Central memory CD8-positive, alpha-beta T cell (primary cell): ENCODE results near the gene FAM131B.

Source experiments
- ATAC-seq: fragments of 150-1000 bp; cut with Tn5 transposase; replicated peaks from 2 replicates; pipeline ENCODE4 v1.10.0; 2022; ENCODE audit warnings: mild to moderate bottlenecking, moderate FRiP score, moderate number of reproducible peaks; ENCODE audit not compliant: poor library complexity, severe bottlenecking; ENCODE audit errors: extremely low read depth
- DNase-seq, 2 donors: peaks; one replicate each; pipeline ENCODE4 v3.0.0; 2021; ENCODE audit warnings: low spot score in 2 of 2
- H3K27ac Mint-ChIP-seq: one replicate; pipeline ENCODE4 v1.8.0; 2022; ENCODE audit warnings: low read depth, mild to moderate bottlenecking, moderate library complexity, mixed read lengths
- H3K27me3 Mint-ChIP-seq: one replicate; pipeline ENCODE4 v1.8.0; 2022; ENCODE audit warnings: mixed read lengths
- H3K36me3 Mint-ChIP-seq: one replicate; pipeline ENCODE4 v1.8.0; 2022; ENCODE audit warnings: mild to moderate bottlenecking, moderate library complexity, mixed read lengths; ENCODE audit not compliant: insufficient read depth
- H3K4me1 Mint-ChIP-seq: one replicate; pipeline ENCODE4 v1.8.0; 2022; ENCODE audit warnings: mixed read lengths
- H3K4me3 Mint-ChIP-seq: one replicate; pipeline ENCODE4 v1.8.0; 2022; ENCODE audit warnings: mild to moderate bottlenecking, moderate library complexity, mixed read lengths
- H3K9me3 Mint-ChIP-seq: one replicate; pipeline ENCODE4 v1.8.0; 2022; ENCODE audit warnings: mixed read lengths

Gene FAM131B

GRCh38 chr7:143331179-143331801 is 31.2 kb downstream of the FAM131B start:
- Mint-ChIP-seq H3K4me1 (peaks cover 2% of the 10 kb centered on the region), H3K4me3 (no peak overlapping the region), H3K27ac (peak overlapping the region; percentile 36), H3K9me3 (no peaks in the 10 kb centered on the region), H3K36me3 (peaks cover 3% of the 10 kb centered on the region), H3K27me3 (peaks cover 7% of the 10 kb centered on the region)
- ATAC-seq (no peak), DNase-seq (no peak)

- H3K4me1 Mint-ChIP-seq = peaks cover 16% of the 10 kb centered on the region
- H3K9me3 Mint-ChIP-seq = no peaks in the 10 kb centered on the region
- H3K27me3 Mint-ChIP-seq = no peaks in the 10 kb centered on the region
- peaks cover 2% of the 10 kb centered on the region for H3K36me3 Mint-ChIP-seq
- ATAC-seq (no peak), DNase-seq (no peak)
- H3K4me3 Mint-ChIP-seq = no peak overlapping the region
- H3K27ac Mint-ChIP-seq = no peak overlapping the region
Measured at GRCh38 chr7:143329471-143330170, 32.9 kb downstream of the FAM131B start.

GRCh38 chr7:143327903-143328302 is 34.6 kb downstream of the FAM131B start:
- Mint-ChIP-seq H3K27me3 (no peaks in the 10 kb centered on the region), H3K4me1 (peaks cover 16% of the 10 kb centered on the region), H3K27ac (no peak overlapping the region), H3K4me3 (no peak overlapping the region), H3K9me3 (no peaks in the 10 kb centered on the region), H3K36me3 (no peaks in the 10 kb centered on the region)
- ATAC-seq (no peak), DNase-seq (no peak)

GRCh38 chr7:143325240-143325639 is 37.3 kb downstream of the FAM131B start:
- peak; percentile 36 for ATAC-seq
- Mint-ChIP-seq H3K4me3 (no peak overlapping the region), H3K27me3 (no peaks in the 10 kb centered on the region), H3K36me3 (peaks cover 3% of the 10 kb centered on the region), H3K9me3 (no peaks in the 10 kb centered on the region), H3K27ac (peak overlapping the region; percentile 80), H3K4me1 (peaks cover 16% of the 10 kb centered on the region)
- DNase-seq = no peak

GRCh38 chr7:143323653-143324052 is 38.9 kb downstream of the FAM131B start:
- Mint-ChIP-seq H3K27ac (no peak overlapping the region), H3K4me1 (peaks cover 16% of the 10 kb centered on the region), H3K9me3 (no peaks in the 10 kb centered on the region), H3K27me3 (no peaks in the 10 kb centered on the region), H3K36me3 (peaks cover 4% of the 10 kb centered on the region), H3K4me3 (no peak overlapping the region)
- ATAC-seq (no peak), DNase-seq (no peak)

GRCh38 chr7:143322760-143323633 is 39.5 kb downstream of the FAM131B start:
- Mint-ChIP-seq H3K4me3 (no peak overlapping the region), H3K36me3 (peaks cover 4% of the 10 kb centered on the region), H3K27ac (no peak overlapping the region), H3K9me3 (no peaks in the 10 kb centered on the region), H3K27me3 (no peaks in the 10 kb centered on the region), H3K4me1 (peaks cover 16% of the 10 kb centered on the region)
- ATAC-seq (no peak), DNase-seq (no peak)

- H3K9me3 Mint-ChIP-seq = no peaks in the 10 kb centered on the region
- no peaks in the 10 kb centered on the region for H3K27me3 Mint-ChIP-seq
- H3K4me1 Mint-ChIP-seq = peaks cover 20% of the 10 kb centered on the region
- no peak overlapping the region for H3K27ac Mint-ChIP-seq
- DNase-seq (no peak), ATAC-seq (no peak)
- H3K4me3 Mint-ChIP-seq = no peak overlapping the region
- H3K36me3 Mint-ChIP-seq = peaks cover 4% of the 10 kb centered on the region
Measured at GRCh38 chr7:143321734-143322133, 40.8 kb downstream of the FAM131B start.

- Mint-ChIP-seq H3K36me3 (peaks cover 4% of the 10 kb centered on the region), H3K27ac (no peak overlapping the region), H3K9me3 (no peaks in the 10 kb centered on the region), H3K4me3 (no peak overlapping the region), H3K27me3 (no peaks in the 10 kb centered on the region), H3K4me1 (peaks cover 18% of the 10 kb centered on the region)
- no peak for ATAC-seq
- no peak for DNase-seq
Measured at GRCh38 chr7:143321242-143321641, 41.3 kb downstream of the FAM131B start.

GRCh38 chr7:143320620-143321019 is 41.9 kb downstream of the FAM131B start:
- H3K36me3 Mint-ChIP-seq = peaks cover 4% of the 10 kb centered on the region
- ATAC-seq (no peak), DNase-seq (no peak)
- peaks cover 15% of the 10 kb centered on the region for H3K4me1 Mint-ChIP-seq
- H3K27me3 Mint-ChIP-seq = no peaks in the 10 kb centered on the region
- no peak overlapping the region for H3K4me3 Mint-ChIP-seq
- no peak overlapping the region for H3K27ac Mint-ChIP-seq
- no peaks in the 10 kb centered on the region for H3K9me3 Mint-ChIP-seq

- Mint-ChIP-seq H3K4me1 (peaks cover 5% of the 10 kb centered on the region), H3K36me3 (peaks cover 4% of the 10 kb centered on the region), H3K27me3 (no peaks in the 10 kb centered on the region), H3K4me3 (no peak overlapping the region), H3K27ac (no peak overlapping the region), H3K9me3 (no peaks in the 10 kb centered on the region)
- DNase-seq (no peak), ATAC-seq (no peak)
Measured at GRCh38 chr7:143318661-143319060, 43.9 kb downstream of the FAM131B start.

GRCh38 chr7:143316492-143316891 is 46.0 kb downstream of the FAM131B start:
- no peak for DNase-seq
- H3K4me1 Mint-ChIP-seq = peaks cover 10% of the 10 kb centered on the region
- H3K9me3 Mint-ChIP-seq = no peaks in the 10 kb centered on the region
- H3K27me3 Mint-ChIP-seq = no peaks in the 10 kb centered on the region
- peaks cover 4% of the 10 kb centered on the region for H3K36me3 Mint-ChIP-seq
- ATAC-seq = no peak
- no peak overlapping the region for H3K4me3 Mint-ChIP-seq
- H3K27ac Mint-ChIP-seq = no peak overlapping the region

- H3K27me3 Mint-ChIP-seq = no peaks in the 10 kb centered on the region
- peaks cover 16% of the 10 kb centered on the region for H3K4me1 Mint-ChIP-seq
- peaks cover 6% of the 10 kb centered on the region for H3K36me3 Mint-ChIP-seq
- no peak within 1 kb of the TSS for H3K4me3 Mint-ChIP-seq
- H3K27ac Mint-ChIP-seq = no peak within 1 kb of the TSS
- DNase-seq (no peak), ATAC-seq (no peak)
- H3K9me3 Mint-ChIP-seq = no peaks in the 10 kb centered on the region
Measured at GRCh38 chr7:143315776-143316175, 46.7 kb downstream of the FAM131B start, which contains the start of gene CLCN1. Gene CLCN1, plus strand, starts transcription at chr7:143316111. Its CDS starts 102 bp downstream, at chr7:143316213.
